OCI-LY7 (cell line): ENCODE results near the gene RIC3. TPM values are rescaled to one million over a fixed set of nuclear protein-coding genes. Genes with fewer than 3 reads are reported as not detected.
"Not testable (repeated sequence)": the region's sequence is repeated elsewhere in the genome, so short reads cannot be mapped to it uniquely, and the experiment has no call there.

Source experiments
- BruUV-seq: library from RNA; stranded (reverse); fragments of 400-500 nt; replicated peaks from 2 replicates; lab custom pipeline; 2021; lab: Mats Ljungman, UMichigan
- CTCF ChIA-PET: fragments of 300-600 bp; sonication (Branson Sonifier 250); formaldehyde crosslinking; loops from one replicate; lab custom pipeline; 2022; ENCODE audit warnings: antibody characterized with exemption; ENCODE audit not compliant: unreplicated experiment; lab: Charles Lee
- POLR2A ChIA-PET: fragments of 300-600 bp; sonication (Branson Sonifier 250); formaldehyde crosslinking; loops from one replicate; lab custom pipeline; 2022; ENCODE audit warnings: antibody characterized with exemption; lab: Charles Lee
- DNase-seq: peaks from one replicate; pipeline ENCODE4 v3.0.0-alpha.2; 2015; ENCODE audit warnings: low spot score
- H2AFZ ChIP-seq: fragments of 200-600 bp; sonication (generic), shearing (Covaris generic); 2 replicates; pipeline ENCODE4 v1.6.1; 2014; ENCODE audit warnings: mild to moderate bottlenecking, antibody characterized with exemption, low read length, moderate library complexity
- H3K27ac ChIP-seq: fragments of 200-600 bp; sonication (generic); 2 replicates; pipeline ENCODE4 v1.5.1; 2014; ENCODE audit warnings: mixed run types, low read depth, mild to moderate bottlenecking, moderate library complexity, low read length, inconsistent platforms; ENCODE audit not compliant: poor library complexity, severe bottlenecking
- H3K36me3 ChIP-seq: fragments of 200-600 bp; sonication (generic); 2 replicates; pipeline ENCODE4 v1.6.1; 2014; ENCODE audit warnings: mild to moderate bottlenecking, antibody characterized with exemption, low read length, moderate library complexity, mixed read lengths; ENCODE audit not compliant: insufficient read depth
- H3K4me1 ChIP-seq: fragments of 200-600 bp; sonication (generic); 2 replicates; pipeline ENCODE4 v1.5.1; 2014; ENCODE audit warnings: mild to moderate bottlenecking, low read length; ENCODE audit not compliant: insufficient read depth, poor library complexity, severe bottlenecking
- H3K4me2 ChIP-seq: fragments of 200-600 bp; sonication (generic); 2 replicates; pipeline ENCODE4 v1.6.1; 2014; ENCODE audit warnings: mild to moderate bottlenecking, low read length
- H3K4me3 ChIP-seq: fragments of 200-600 bp; sonication (generic); 2 replicates; pipeline ENCODE4 v1.5.1; 2014; ENCODE audit warnings: mild to moderate bottlenecking, low read depth, low read length; ENCODE audit not compliant: poor library complexity, severe bottlenecking
- H3K79me2 ChIP-seq: fragments of 200-600 bp; sonication (generic); 2 replicates; pipeline ENCODE4 v1.6.1; 2016; ENCODE audit warnings: low read depth, mild to moderate bottlenecking, low read length, moderate library complexity, mixed read lengths; ENCODE audit not compliant: insufficient read depth
- H3K9me2 ChIP-seq: fragments of 200-600 bp; sonication (generic); 2 replicates; pipeline ENCODE4 v1.6.1; 2016; ENCODE audit warnings: mild to moderate bottlenecking, low read length, mixed read lengths; ENCODE audit not compliant: insufficient read depth
- H3K9me3 ChIP-seq: fragments of 200-600 bp; sonication (generic); 2 replicates; pipeline ENCODE4 v1.6.1; 2014; ENCODE audit warnings: mild to moderate bottlenecking, mixed run types, low read length, mixed read lengths
- H4K20me1 ChIP-seq: fragments of 200-600 bp; sonication (generic); 2 replicates; pipeline ENCODE4 v1.6.1; 2014; ENCODE audit warnings: mild to moderate bottlenecking, antibody characterized with exemption, low read length, moderate library complexity, mixed read lengths; ENCODE audit not compliant: insufficient read depth
- EZH2phosphoT487 ChIP-seq: fragments of 200-600 bp; sonication (generic); IDR thresholded peaks from 2 replicates; pipeline ENCODE4 v1.6.1; 2018; ENCODE audit warnings: low read depth, borderline replicate concordance, mild to moderate bottlenecking, mixed run types, antibody characterized with exemption, low read length, moderate library complexity, mixed read lengths
- intact Hi-C: fragments of 100-400 bp; cut with micrococcal nuclease; formaldehyde crosslinking; loops from one replicate; pipeline ENCODE4 v1.10.0; 2022; ENCODE audit not compliant: unreplicated experiment
- total RNA-seq, 2 experiments: library from RNA; depleted of rRNA in 1 of 2; stranded (reverse); fragments of >200 nt in 1 of 2; shearing (Covaris generic) in 1 of 2; gene quantifications; 2 replicates each; pipeline ENCODE4 v1.2.3, GENCODE V29; 2014 to 2022
- TF ChIP-seq, protein P1 (sequence below): fragments of 200-600 bp; sonication (generic); conservative IDR thresholded peaks from 2 replicates; pipeline ENCODE4 v1.5.1; 2014; ENCODE audit warnings: mild to moderate bottlenecking, antibody characterized with exemption, low read length, moderate library complexity, mixed read lengths

RIC3 gene
- total RNA-seq, 2 experiments from 2014 or later: not detected

GRCh38 chr11:8167796-8168195 lies 1.0 kb downstream of the RIC3 start:
- no peak overlapping the region for H3K4me3 ChIP-seq
- H3K36me3 ChIP-seq: no peaks in the 10 kb centered on the region
- ChIA-PET POLR2A (no interaction called here), CTCF (no interaction called here)
- no peaks in the 10 kb centered on the region for H3K4me1 ChIP-seq
- DNase-seq: no peak
- H4K20me1 ChIP-seq: no peaks in the 10 kb centered on the region
- H2AFZ ChIP-seq: no peak overlapping the region
- H3K27ac ChIP-seq: no peak overlapping the region
- no peak overlapping the region for H3K4me2 ChIP-seq
- H3K9me2 ChIP-seq: no peaks in the 10 kb centered on the region
- BruUV-seq: no TSS peak
- intact Hi-C loops: no loop called here
- H3K9me3 ChIP-seq: no peaks in the 10 kb centered on the region
- no peaks in the 10 kb centered on the region for H3K79me2 ChIP-seq
- TF ChIP-seq, protein P1, sequence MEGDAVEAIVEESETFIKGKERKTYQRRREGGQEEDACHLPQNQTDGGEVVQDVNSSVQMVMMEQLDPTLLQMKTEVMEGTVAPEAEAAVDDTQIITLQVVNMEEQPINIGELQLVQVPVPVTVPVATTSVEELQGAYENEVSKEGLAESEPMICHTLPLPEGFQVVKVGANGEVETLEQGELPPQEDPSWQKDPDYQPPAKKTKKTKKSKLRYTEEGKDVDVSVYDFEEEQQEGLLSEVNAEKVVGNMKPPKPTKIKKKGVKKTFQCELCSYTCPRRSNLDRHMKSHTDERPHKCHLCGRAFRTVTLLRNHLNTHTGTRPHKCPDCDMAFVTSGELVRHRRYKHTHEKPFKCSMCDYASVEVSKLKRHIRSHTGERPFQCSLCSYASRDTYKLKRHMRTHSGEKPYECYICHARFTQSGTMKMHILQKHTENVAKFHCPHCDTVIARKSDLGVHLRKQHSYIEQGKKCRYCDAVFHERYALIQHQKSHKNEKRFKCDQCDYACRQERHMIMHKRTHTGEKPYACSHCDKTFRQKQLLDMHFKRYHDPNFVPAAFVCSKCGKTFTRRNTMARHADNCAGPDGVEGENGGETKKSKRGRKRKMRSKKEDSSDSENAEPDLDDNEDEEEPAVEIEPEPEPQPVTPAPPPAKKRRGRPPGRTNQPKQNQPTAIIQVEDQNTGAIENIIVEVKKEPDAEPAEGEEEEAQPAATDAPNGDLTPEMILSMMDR: no peak
- TF ChIP-seq EZH2phosphoT487: no peak

GRCh38 chr11:8164746-8165145 lies 4.1 kb downstream of the RIC3 start:
- no peaks in the 10 kb centered on the region for H3K9me3 ChIP-seq
- H3K4me1 ChIP-seq: no peaks in the 10 kb centered on the region
- intact Hi-C loops: no loop called here
- H3K36me3 ChIP-seq: no peaks in the 10 kb centered on the region
- no peak overlapping the region for H3K4me2 ChIP-seq
- TF ChIP-seq EZH2phosphoT487: no peak
- TF ChIP-seq, protein P1: no peak
- H3K4me3 ChIP-seq: no peak overlapping the region
- POLR2A ChIA-PET: no interaction called here
- H4K20me1 ChIP-seq: no peaks in the 10 kb centered on the region
- no peak for DNase-seq
- H3K27ac ChIP-seq: no peak overlapping the region
- no peaks in the 10 kb centered on the region for H3K9me2 ChIP-seq
- H2AFZ ChIP-seq: no peak overlapping the region
- CTCF ChIA-PET: interaction anchor here (0.6 kb wide), 1 partner anchor 1948 kb away, joined by 3 read pairs; no protein-coding TSS in a partner anchor
- no peaks in the 10 kb centered on the region for H3K79me2 ChIP-seq
- BruUV-seq: no TSS peak

DNA sequence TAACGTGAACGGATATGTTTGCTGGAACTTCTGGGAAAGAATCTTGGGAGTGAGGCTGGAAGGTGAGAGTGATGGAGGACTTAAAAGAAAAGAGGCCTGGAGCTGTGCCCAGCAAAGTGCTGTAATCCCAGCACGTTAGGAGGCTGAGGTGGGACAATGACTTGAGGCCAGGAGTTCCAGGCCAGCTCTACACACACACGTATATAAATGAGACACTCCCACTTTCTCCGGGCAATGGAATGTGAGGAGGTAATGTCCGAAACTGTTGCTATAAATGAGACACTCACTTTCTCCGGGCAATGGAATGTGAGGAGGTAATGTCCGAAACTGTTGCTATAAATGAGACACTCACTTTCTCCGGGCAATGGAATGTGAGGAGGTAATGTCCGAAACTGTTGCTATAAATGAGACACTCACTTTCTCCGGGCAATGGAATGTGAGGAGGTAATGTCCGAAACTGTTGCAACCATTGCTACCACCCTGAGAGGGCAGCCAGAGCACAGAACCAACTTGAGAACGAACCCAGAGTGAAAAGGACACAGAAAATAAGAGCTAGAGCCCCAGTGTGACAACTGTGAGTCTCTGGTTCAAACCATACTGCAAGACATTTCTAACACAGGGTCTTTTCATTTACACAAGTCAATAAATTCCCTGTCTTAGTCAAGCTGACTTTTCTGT lies 7.1 kb downstream of the RIC3 start:
- H3K79me2 ChIP-seq, H3K36me3 ChIP-seq, CTCF ChIA-PET, H4K20me1 ChIP-seq, H3K4me3 ChIP-seq, DNase-seq, H3K9me3 ChIP-seq, intact Hi-C loops, H3K9me2 ChIP-seq, H3K27ac ChIP-seq, H2AFZ ChIP-seq, H3K4me1 ChIP-seq, POLR2A ChIA-PET, BruUV-seq, H3K4me2 ChIP-seq: not testable (repeated sequence)
